GM12878 (cell line): ENCODE results near the gene H6PD. TPM values are rescaled to one million over a fixed set of nuclear protein-coding genes. Genes with fewer than 3 reads are reported as not detected.
A peak's percentile ranks its signal among the peaks of the same experiment; 100 is the strongest.

Experiments used
- ATAC-seq: fragments of 200-7000 bp; cut with Tn5 transposase; 3 replicates; pipeline ENCODE4 v1.9.1; 2020; ENCODE audit warnings: mild to moderate bottlenecking, moderate library complexity
- BruUV-seq: library from RNA; stranded (reverse); fragments of 400-500 nt; replicated peaks from 2 replicates; lab custom pipeline; 2021; lab: Mats Ljungman, UMichigan
- CTCF ChIA-PET: fragments of 300-600 bp; sonication (Branson Sonifier 250); formaldehyde crosslinking; extraction: SDS; loops from one replicate; lab custom pipeline; 2021; ENCODE audit warnings: inconsistent platforms; lab: Yijun Ruan, JAX
- POLR2A ChIA-PET: fragments of 350-600 bp; formaldehyde crosslinking; extraction: SDS; loops from one replicate; lab custom pipeline; 2021; ENCODE audit warnings: inconsistent platforms; lab: Charles Lee
- RAD21 ChIA-PET: fragments of 300-600 bp; sonication (Branson Sonifier 250); formaldehyde crosslinking; loops from one replicate; lab custom pipeline; 2023; ENCODE audit warnings: antibody characterized with exemption; ENCODE audit not compliant: unreplicated experiment; lab: Charles Lee
- SMC1A ChIA-PET: fragments of 300-600 bp; sonication (Branson Sonifier 250); formaldehyde crosslinking; loops from one replicate; lab custom pipeline; 2023; ENCODE audit not compliant: unreplicated experiment, uncharacterized antibody; lab: Charles Lee
- DNase-seq: peaks from one replicate; pipeline ENCODE4 v3.0.0-alpha.2; 2011; ENCODE audit warnings: low read depth, low spot score
- FAIRE-seq: peaks from 3 replicates; lab custom pipeline; 2011; peaks lifted over from hg19 to GRCh38; lab: Jason Lieb, UNC
- H2AFZ ChIP-seq: 2 replicates; pipeline ENCODE4 v1.6.0; 2011; ENCODE audit warnings: low read depth, low read length, control low read depth; ENCODE audit not compliant: control insufficient read depth
- H3K27ac ChIP-seq: 2 replicates; pipeline ENCODE4 v1.5.1; 2011; ENCODE audit warnings: control low read depth; ENCODE audit not compliant: control insufficient read depth, insufficient read depth
- H3K27me3 ChIP-seq, 2 experiments: replicated peaks in 1 of 2; 2 replicates each; pipeline versions ENCODE4 v1.6.0 to v1.6.1; 2011; ENCODE audit warnings: low read length in 1 of 2; ENCODE audit not compliant: control insufficient read depth in 2 of 2, insufficient read depth in 2 of 2
- H3K36me3 ChIP-seq, 2 experiments: 2 replicates each; pipeline ENCODE4 v1.5.1; 2011; ENCODE audit warnings: low read length in 1 of 2; ENCODE audit not compliant: control insufficient read depth in 2 of 2, insufficient read depth in 2 of 2
- H3K4me1 ChIP-seq: 2 replicates; pipeline ENCODE4 v1.6.1; 2011; ENCODE audit warnings: mild to moderate bottlenecking, low read length, moderate library complexity, mixed read lengths; ENCODE audit not compliant: control insufficient read depth, insufficient read depth
- H3K4me2 ChIP-seq: 2 replicates; pipeline ENCODE4 v1.6.0; 2011; ENCODE audit warnings: control low read depth; ENCODE audit not compliant: control insufficient read depth, insufficient read depth
- H3K4me3 ChIP-seq: fragments of 200-600 bp; sonication (generic); 2 replicates; pipeline ENCODE4 v1.5.1; 2016
- H3K79me2 ChIP-seq: 2 replicates; pipeline ENCODE4 v1.6.0; 2011; ENCODE audit warnings: low read length; ENCODE audit not compliant: control insufficient read depth, insufficient read depth
- H3K9ac ChIP-seq: 2 replicates; pipeline ENCODE4 v1.8.0; 2011; ENCODE audit warnings: low read length, control low read depth, mixed read lengths; ENCODE audit not compliant: control insufficient read depth, insufficient read depth
- H3K9me3 ChIP-seq: replicated peaks from 3 replicates; pipeline ENCODE4 v1.5.1; 2011; ENCODE audit warnings: mild to moderate bottlenecking, low read length; ENCODE audit not compliant: control insufficient read depth, insufficient read depth
- H4K20me1 ChIP-seq: 2 replicates; pipeline ENCODE4 v1.6.0; 2011; ENCODE audit not compliant: control insufficient read depth, insufficient read depth
- ASH2L ChIP-seq: fragments of 300-600, 200-600 bp; sonication (generic); IDR thresholded peaks from 2 replicates; pipeline ENCODE4 v1.6.1; 2017; ENCODE audit warnings: low read depth, mild to moderate bottlenecking, borderline replicate concordance
- BCL11A ChIP-seq: IDR thresholded peaks from 2 replicates; pipeline ENCODE4 v1.6.1; 2011; ENCODE audit warnings: low read depth, low read length
- IRF4 ChIP-seq: IDR thresholded peaks from 2 replicates; pipeline ENCODE4 v1.6.1; 2011; ENCODE audit warnings: low read depth, low read length
- LARP7 ChIP-seq: fragments of 450-650 bp; IDR thresholded peaks from 2 replicates; pipeline ENCODE4 v1.6.1; 2017; ENCODE audit warnings: mild to moderate bottlenecking
- MTA3 ChIP-seq: IDR thresholded peaks from 2 replicates; pipeline ENCODE4 v1.6.1; 2012; ENCODE audit warnings: low read length, inconsistent platforms, borderline replicate concordance
- NBN ChIP-seq: fragments of 450-650 bp; IDR thresholded peaks from 2 replicates; pipeline ENCODE4 v1.6.1; 2016
- NFYA ChIP-seq: IDR thresholded peaks from 2 replicates; pipeline ENCODE4 v1.6.1; 2011; ENCODE audit warnings: low read depth, mild to moderate bottlenecking, low read length, improper control_type of control experiment, borderline replicate concordance
- NR2C2 ChIP-seq: IDR thresholded peaks from 2 replicates; pipeline ENCODE4 v1.6.1; 2011; ENCODE audit warnings: borderline replicate concordance, low read depth; ENCODE audit not compliant: control insufficient read depth, insufficient read length
- POLR2AphosphoS2 ChIP-seq: IDR thresholded peaks from 2 replicates; pipeline ENCODE4 v1.6.1; 2011; ENCODE audit warnings: low read depth, mild to moderate bottlenecking, low read length, improper control_type of control experiment, moderate library complexity
- RAD51 ChIP-seq: fragments of 450-650 bp; IDR thresholded peaks from 2 replicates; pipeline ENCODE4 v1.6.1; 2016; ENCODE audit warnings: moderate library complexity, mild to moderate bottlenecking, inconsistent platforms
- RBBP5 ChIP-seq: fragments of 200-600 bp; sonication (generic); conservative IDR thresholded peaks from 2 replicates; pipeline ENCODE4 v1.6.1; 2016
- SP1 ChIP-seq: IDR thresholded peaks from one replicate; pipeline ENCODE4 v1.6.1; 2011; ENCODE audit warnings: low read depth, low read length
- SUPT20H ChIP-seq: IDR thresholded peaks from 2 replicates; pipeline ENCODE4 v1.6.1; 2011; ENCODE audit warnings: low read depth, mild to moderate bottlenecking, low read length, moderate library complexity, borderline replicate concordance; ENCODE audit not compliant: control insufficient read depth
- ZNF217 ChIP-seq: fragments of 450-650 bp; IDR thresholded peaks from 2 replicates; pipeline ENCODE4 v1.6.1; 2017; ENCODE audit warnings: antibody characterized with exemption, mild to moderate bottlenecking
- WGBS: methylation state at CpG from one replicate; pipeline ENCODE4 v1.1.6; 2016; ENCODE audit warnings: low lambda C conversion rate; ENCODE audit not compliant: insufficient replicate concordance, insufficient coverage; ENCODE audit errors: missing lambda C conversion rate; 5-methylcytosine and 5-hydroxymethylcytosine counted together
- in situ Hi-C: fragments of 300-500 bp; cut with MboI; formaldehyde crosslinking; loops from 9 replicates; pipeline ENCODE4 v1.14.3; 2018; ENCODE audit warnings: mixed read lengths
- intact Hi-C: fragments of 100-400 bp; cut with micrococcal nuclease; formaldehyde crosslinking; loops from one replicate; pipeline ENCODE4 v1.14.2; 2022; ENCODE audit not compliant: unreplicated experiment
- polyA plus RNA-seq, 11 experiments: library from polyadenylated mRNA; depleted of rRNA in 4 of 11; unstranded in 6 of 11; stranded (reverse) in 5 of 11; fragments of >200 nt; fragmentation: Nextera tagmentation in 4 of 11; fragmentation: Illumina TruSeq in 1 of 11; extraction: Ambion mirVana in 4 of 11; extraction: Trizol in 1 of 11; gene quantifications; 1 replicate in 1 of 11; 2 replicates in 10 of 11; pipeline versions ENCODE4 v1.2.1 to v1.2.3, GENCODE V29; 2011 to 2016; ENCODE audit warnings: inconsistent platforms in 2 of 11, missing spikeins in 2 of 11, low read depth in 1 of 11
- total RNA-seq, 4 experiments: library from RNA; depleted of rRNA in 3 of 4; stranded (reverse); fragments of >200 nt in 3 of 4; fragmentation: Illumina TruSeq in 1 of 4; extraction: Trizol in 1 of 4; gene quantifications; 2 replicates each; pipeline versions ENCODE4 v1.2.1 to v1.2.3, GENCODE V29; 2013 to 2021

The H6PD gene
- total and polyA plus RNA-seq, 10 of the 15 experiments (the other 5 are each of a cell fraction or from before 2014, with no cell fraction given): 1.2 to 20.7 (median 7.7) TPM

DNA sequence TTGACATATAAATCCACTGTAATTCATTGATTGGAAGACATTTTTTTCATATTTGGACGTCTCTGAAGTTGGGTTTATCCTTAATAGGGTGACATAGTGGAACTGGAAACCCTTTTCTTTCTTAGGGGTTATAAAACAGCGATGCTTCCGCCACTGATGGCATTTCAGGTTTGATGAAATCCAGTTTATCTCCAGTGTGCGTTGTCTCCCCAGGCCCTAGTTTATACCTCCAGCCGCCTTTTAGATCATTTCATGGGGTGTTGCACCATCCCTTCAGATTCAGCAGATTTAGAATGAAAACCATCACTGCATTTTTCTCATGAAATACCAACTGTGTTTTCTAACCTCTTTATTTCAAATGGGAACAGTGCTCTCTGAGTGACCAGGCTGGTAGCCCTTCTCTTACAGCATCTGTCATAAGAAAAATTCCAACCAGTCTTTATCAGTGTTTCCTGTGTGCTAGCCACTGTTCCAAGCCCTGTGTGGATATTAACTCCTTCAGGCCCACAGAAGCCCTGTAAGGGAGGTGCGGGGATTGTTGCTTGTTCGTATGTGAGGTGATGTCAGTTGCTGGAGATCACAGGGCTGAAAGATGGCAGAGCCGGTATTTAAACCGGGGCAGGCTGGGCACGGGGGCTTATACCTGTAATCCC is 19.0 kb downstream of the H6PD start:
- peaks cover 3% of the 10 kb centered on the region; the same call in 2 of the 3 replicates for H3K9me3 ChIP-seq
- H2AFZ ChIP-seq: no peak overlapping the region
- intact Hi-C loops (no loop called here), in situ Hi-C loops (no loop called here)
- ChIA-PET RAD21 (no interaction called here), POLR2A (no interaction called here), SMC1A (interaction anchor here (1.4 to 1.5 kb wide), 2 partner anchors 35 to 202 kb away, joined by 3 to 6 read pairs; no protein-coding TSS in a partner anchor), CTCF (interaction anchor here (1.4 to 1.8 kb wide), 3 partner anchors 12 to 36 kb away, joined by 4 to 5 read pairs (median 4); no protein-coding TSS in a partner anchor)
- no peaks in the 10 kb centered on the region for H4K20me1 ChIP-seq
- no peak for TF ChIP-seq RAD51
- TF ChIP-seq ASH2L: no peak
- TF ChIP-seq ZNF217: no peak
- TF ChIP-seq SUPT20H: no peak
- no peak for TF ChIP-seq NFYA
- no peak for TF ChIP-seq POLR2AphosphoS2
- TF ChIP-seq LARP7: no peak
- TF ChIP-seq IRF4: no peak
- no peak for TF ChIP-seq NR2C2
- TF ChIP-seq BCL11A: no peak
- TF ChIP-seq NBN: no peak
- TF ChIP-seq RBBP5: no peak
- TF ChIP-seq MTA3: no peak
- TF ChIP-seq SP1: no peak
- no peaks in the 10 kb centered on the region; a peak in 1 of 4 replicates for H3K36me3 ChIP-seq
- no peaks in the 10 kb centered on the region for H3K79me2 ChIP-seq
- no peaks in the 10 kb centered on the region for H3K4me1 ChIP-seq
- H3K27ac ChIP-seq: no peak overlapping the region
- no peak overlapping the region for H3K4me2 ChIP-seq
- 89% methylated on average over 10 of the region's 10 CpGs for WGBS
- no peaks in the 10 kb centered on the region for H3K27me3 ChIP-seq
- no peak for ATAC-seq
- FAIRE-seq: no peak
- no peak for DNase-seq
- BruUV-seq: TSS peak; percentile 34
- no peak overlapping the region for H3K4me3 ChIP-seq
- H3K9ac ChIP-seq: no peak overlapping the region
